GM21786 (cell line): ENCODE measurements around the gene SLC66A3.

Experiments used
- ATAC-seq: cut with Tn5 transposase; IDR thresholded peaks from one replicate; pipeline ENCODE4 v1.9.1; 2021; ENCODE audit not compliant: unreplicated experiment

Gene SLC66A3

GRCh38 chr2:11134349-11134748, 20.9 kb upstream of the SLC66A3 start:
- ATAC-seq = no peak

- no peak for ATAC-seq
Observed at GRCh38 chr2:11140492-11140891, 14.8 kb upstream of the SLC66A3 start.

- no peak for ATAC-seq
Observed at GRCh38 chr2:11141319-11141718, 13.9 kb upstream of the SLC66A3 start.

GRCh38 chr2:11142330-11142729, 12.9 kb upstream of the SLC66A3 start:
- no peak for ATAC-seq

GRCh38 chr2:11142987-11143386, 12.3 kb upstream of the SLC66A3 start:
- no peak for ATAC-seq

GRCh38 chr2:11144077-11144737, 11.1 kb upstream of the SLC66A3 start:
- no peak for ATAC-seq

GRCh38 chr2:11144738-11145079, 10.6 kb upstream of the SLC66A3 start:
- ATAC-seq = no peak

- ATAC-seq = no peak
Observed at GRCh38 chr2:11145350-11145749, 9.9 kb upstream of the SLC66A3 start.

GRCh38 chr2:11146076-11146475, 9.2 kb upstream of the SLC66A3 start:
- ATAC-seq = no peak

- no peak for ATAC-seq
Observed at GRCh38 chr2:11147263-11147662, 8.0 kb upstream of the SLC66A3 start.

- ATAC-seq = no peak
Observed at GRCh38 chr2:11152591-11152990, 2.7 kb upstream of the SLC66A3 start.

GRCh38 chr2:11154016-11154922, 998 bp upstream of the SLC66A3 start:
- ATAC-seq = peak; percentile 6

- peak; percentile 67 for ATAC-seq
Observed at GRCh38 chr2:11154923-11155380, 315 bp upstream of the SLC66A3 start.

- ATAC-seq = no peak
Observed at GRCh38 chr2:11156396-11157075, 1.3 kb downstream of the SLC66A3 start.

GRCh38 chr2:11157296-11157695, 2.0 kb downstream of the SLC66A3 start:
- no peak for ATAC-seq

GRCh38 chr2:11157731-11158130, 2.5 kb downstream of the SLC66A3 start:
- ATAC-seq = no peak

GRCh38 chr2:11158916-11159573, 3.8 kb downstream of the SLC66A3 start:
- ATAC-seq = no peak

GRCh38 chr2:11159574-11160170, 4.4 kb downstream of the SLC66A3 start:
- ATAC-seq = no peak

GRCh38 chr2:11160256-11160655, 5.0 kb downstream of the SLC66A3 start:
- no peak for ATAC-seq

GRCh38 chr2:11160731-11161455, 5.6 kb downstream of the SLC66A3 start:
- peak; percentile 81 for ATAC-seq
